ENCODE results near the gene NGEF.
A peak's percentile ranks its signal among the peaks of the same experiment; 100 is the strongest.

NGEF gene

GRCh38 chr2:232836934-232837333 is 176.1 kb downstream of the NGEF start:
- H3K4me3 ChIP-seq (ENCODE audit: low read depth in 1 of 2, low read length in 1 of 2): no peak overlapping the region
- peaks cover 26% of the 10 kb centered on the region for H3K36me3 ChIP-seq
- H3K27ac ChIP-seq: peak overlapping the region; percentile 85
- TF ChIP-seq CTCF (IDR thresholded peaks at IDR 0.05): no peak
- peaks cover 45 to 48% of the 10 kb centered on the region in 2 experiments for H3K4me1 ChIP-seq (ENCODE audit: control insufficient read depth in 1 of 2, insufficient read depth in 1 of 2, low read depth in 1 of 2, low read length in 1 of 2)
- no peaks in the 10 kb centered on the region for H3K9me3 ChIP-seq
- no peaks in the 10 kb centered on the region for H3K27me3 ChIP-seq

GRCh38 chr2:232835687-232836208 is 177.3 kb downstream of the NGEF start:
- Histone ChIP-seq H3K27ac (no peak overlapping the region), H3K4me3 (ENCODE audit: low read depth in 1 of 2, low read length in 1 of 2) (no peak overlapping the region), H3K4me1 (ENCODE audit: control insufficient read depth in 1 of 2, insufficient read depth in 1 of 2, low read depth in 1 of 2, low read length in 1 of 2) (peaks cover 42 to 43% of the 10 kb centered on the region in 2 experiments), H3K36me3 (peaks cover 30% of the 10 kb centered on the region), H3K9me3 (no peaks in the 10 kb centered on the region), H3K27me3 (no peaks in the 10 kb centered on the region)
- TF ChIP-seq CTCF (IDR thresholded peaks at IDR 0.05): no peak

- no peak for TF ChIP-seq CTCF (IDR thresholded peaks at IDR 0.05)
- Histone ChIP-seq H3K27me3 (no peaks in the 10 kb centered on the region), H3K36me3 (peaks cover 30% of the 10 kb centered on the region), H3K4me3 (ENCODE audit: low read depth in 1 of 2, low read length in 1 of 2) (no peak overlapping the region), H3K9me3 (no peaks in the 10 kb centered on the region), H3K27ac (no peak overlapping the region), H3K4me1 (ENCODE audit: control insufficient read depth in 1 of 2, insufficient read depth in 1 of 2, low read depth in 1 of 2, low read length in 1 of 2) (peaks cover 22 to 24% of the 10 kb centered on the region in 2 experiments)
These were observed 179.2 kb downstream of the NGEF start for GRCh38 chr2:232833830-232834229.

GRCh38 chr2:232831496-232831895 is 181.6 kb downstream of the NGEF start:
- H3K4me3 ChIP-seq (ENCODE audit: low read depth in 1 of 2, low read length in 1 of 2): no peak overlapping the region
- H3K36me3 ChIP-seq: peaks cover 30% of the 10 kb centered on the region
- no peak for TF ChIP-seq CTCF (IDR thresholded peaks at IDR 0.05)
- no peaks in the 10 kb centered on the region for H3K27me3 ChIP-seq
- no peaks in the 10 kb centered on the region for H3K9me3 ChIP-seq
- H3K4me1 ChIP-seq (ENCODE audit: control insufficient read depth in 1 of 2, insufficient read depth in 1 of 2, low read depth in 1 of 2, low read length in 1 of 2): peaks cover 0 to under 1% of the 10 kb centered on the region in 2 experiments
- no peak overlapping the region for H3K27ac ChIP-seq

GRCh38 chr2:232829988-232830387 is 183.1 kb downstream of the NGEF start:
- Histone ChIP-seq H3K4me3 (ENCODE audit: low read depth in 1 of 2, low read length in 1 of 2) (no peak overlapping the region), H3K36me3 (peaks cover 24% of the 10 kb centered on the region), H3K27me3 (no peaks in the 10 kb centered on the region), H3K27ac (no peak overlapping the region), H3K4me1 (ENCODE audit: control insufficient read depth in 1 of 2, insufficient read depth in 1 of 2, low read depth in 1 of 2, low read length in 1 of 2) (no peaks in the 10 kb centered on the region), H3K9me3 (no peaks in the 10 kb centered on the region)
- TF ChIP-seq CTCF (IDR thresholded peaks at IDR 0.05): no peak
